Left colon (tissue), 2 donors: Measurements from ENCODE around the gene RAD9A. TPM values are rescaled to one million over a fixed set of nuclear protein-coding genes. Genes with fewer than 3 reads are reported as not detected.

Source experiments
- ATAC-seq: fragments of 200-7000 bp; cut with Tn5 transposase; one replicate; pipeline ENCODE4 v1.9.1; 2020; ENCODE audit warnings: mild to moderate bottlenecking, moderate library complexity
- DNase-seq, 2 donors: peaks; one replicate each; pipeline ENCODE4 v3.0.0-alpha.2; 2020
- intact Hi-C, 2 donors: fragments of 100-400 bp; cut with DNase I in 1 of 2; cut with micrococcal nuclease in 1 of 2; formaldehyde crosslinking; loops; one replicate each; pipeline versions ENCODE4 v1.11.2 to v1.14.0; 2022; cut with DNase I, micrococcal nuclease
- total RNA-seq, 2 donors: library from RNA; stranded (reverse); fragmentation: NEBNext Ultra II Directional; extraction: Animal tissue kit (Norgen Biotek cat#: 25700); gene quantifications; one replicate each; pipeline ENCODE4 v1.2.1, GENCODE V29; 2021
- donor health status: DM: no; HTN: no; CAD: no.
- donor health status: DM: yes; HTN: yes; CAD: no.

Gene RAD9A
- total RNA-seq, 2 donors from 2014 or later = 27.4 to 40.6 TPM

- DNase-seq (peak; percentile 39 to 42), ATAC-seq (peak; percentile 12)
- intact Hi-C loops = no loop called here
These were observed 19.9 kb upstream of the RAD9A start for GRCh38 chr11:67371911-67372320.

GRCh38 chr11:67372321-67372992 lies 19.3 kb upstream of the RAD9A start:
- peak; percentile 49 to 66 for DNase-seq
- ATAC-seq = peak; percentile 34
- intact Hi-C loops = no loop called here

- ATAC-seq (peak; percentile 60), DNase-seq (peak; percentile 72 to 78)
- intact Hi-C loops = no loop called here
These were observed 18.7 kb upstream of the RAD9A start, which contains the start of gene CLCF1 for GRCh38 chr11:67372993-67373647. Gene CLCF1 (minus strand): TSS chr11:67373598. CDS start chr11:67373539, 59 bp downstream.

- ATAC-seq (peak; percentile 61), DNase-seq (peak; percentile 82 to 86)
- intact Hi-C loops = no loop called here
These were observed 17.9 kb upstream of the RAD9A start for GRCh38 chr11:67373648-67374570.

- intact Hi-C loops = no loop called here
- ATAC-seq = no peak
- no peak for DNase-seq
These were observed 17.1 kb upstream of the RAD9A start for GRCh38 chr11:67374571-67375281.

GRCh38 chr11:67375320-67376055 lies 16.3 kb upstream of the RAD9A start:
- ATAC-seq (no peak), DNase-seq (no peak)
- intact Hi-C loops = no loop called here

GRCh38 chr11:67376063-67376820 lies 15.5 kb upstream of the RAD9A start:
- intact Hi-C loops = no loop called here

GRCh38 chr11:67376873-67377808 lies 14.6 kb upstream of the RAD9A start:
- intact Hi-C loops = no loop called here
- DNase-seq (no peak), ATAC-seq (no peak)

More at GRCh38 chr11:67376063-67376820, 15.5 kb upstream of the RAD9A start:
- no peak for ATAC-seq
- no peak for DNase-seq

GRCh38 chr11:67378544-67378943 lies 13.2 kb upstream of the RAD9A start:
- ATAC-seq = no peak
- intact Hi-C loops = no loop called here

GRCh38 chr11:67379061-67380058 lies 12.4 kb upstream of the RAD9A start:
- peak; percentile 24 for ATAC-seq
- intact Hi-C loops = loop anchor here in 1 of 2 donors (5.0 kb wide), 1 partner anchor 32 kb away; no protein-coding TSS in a partner anchor
- no peak for DNase-seq

More at GRCh38 chr11:67378544-67378943, 13.2 kb upstream of the RAD9A start:
- DNase-seq = no peak

GRCh38 chr11:67381244-67381972 lies 10.4 kb upstream of the RAD9A start:
- intact Hi-C loops = loop anchor here in 1 of 2 donors (5.0 kb wide), 1 partner anchor 34 kb away; no protein-coding TSS in a partner anchor
- ATAC-seq (no peak), DNase-seq (no peak)

- DNase-seq (peak; percentile 67 to 85), ATAC-seq (peak; percentile 84)
- intact Hi-C loops = loop anchor here in 1 of 2 donors (2.0 to 5.0 kb wide), 2 partner anchors 26 to 35 kb away; no protein-coding TSS in a partner anchor
These were observed 9.3 kb upstream of the RAD9A start for GRCh38 chr11:67382276-67383136.

- intact Hi-C loops = loop anchor here in 1 of 2 donors (5.0 kb wide), 1 partner anchor 38 kb away; no protein-coding TSS in a partner anchor
These were observed 6.9 kb upstream of the RAD9A start for GRCh38 chr11:67384851-67385366.

More at GRCh38 chr11:67384851-67385366, 6.9 kb upstream of the RAD9A start:
- no peak for DNase-seq
- ATAC-seq = no peak
